Measurements from ENCODE around the gene SUCLG2.

GRCh38 chr3:67561667-67562394, 92.6 kb downstream of the SUCLG2 start:
- no peak for TF ChIP-seq CTCF (conservative IDR thresholded peaks at IDR 0.05; ENCODE audit: low read depth, low read length)
- TF ChIP-seq CEBPB (IDR thresholded peaks at IDR 0.05; ENCODE audit: low read depth, low read length) = no peak
- TF ChIP-seq POLR2A (IDR thresholded peaks at IDR 0.05; ENCODE audit: low read depth, low read length) = no peak

All from IMR-90 (cell line).